ENCODE measurements around the gene AIG1. TPM values are rescaled to one million over a fixed set of nuclear protein-coding genes. Genes with fewer than 3 reads are reported as not detected.
"Not testable (repeated sequence)": the region's sequence is repeated elsewhere in the genome, so short reads cannot be mapped to it uniquely, and the experiment has no call there.

AIG1 gene
- total RNA-seq, 3 donors from 2014 or later (not counting 1 experiment from before 2014, with no cell fraction given), result 5.6 to 8.9 (median 6.2) TPM

DNA sequence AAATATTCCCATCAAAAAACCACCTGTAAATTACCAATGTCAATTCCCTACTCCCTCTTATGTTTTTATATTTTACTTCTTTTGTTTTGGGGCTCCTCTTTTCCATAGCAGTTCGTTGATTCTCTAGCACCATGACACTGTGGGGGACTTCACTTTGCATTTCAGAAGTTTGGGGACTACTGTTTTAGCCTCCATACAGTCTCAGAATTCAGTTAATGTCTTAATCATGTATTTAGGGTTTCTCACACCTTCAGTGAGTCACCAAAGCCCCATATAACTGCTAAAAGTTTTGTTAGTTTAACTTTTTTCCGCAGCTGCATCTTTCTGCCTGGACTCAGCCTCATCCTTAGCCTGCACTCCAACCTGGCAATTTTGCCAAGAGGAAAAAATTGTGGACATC is 20.7 kb upstream of the AIG1 start:
- no peaks in the 10 kb centered on the region for H3K36me3 ChIP-seq (ENCODE audit: control insufficient read depth, insufficient read depth, low read length)
- 90% methylated on average over 2 of the region's 2 CpGs for WGBS (ENCODE audit: insufficient coverage)
- no peak for DNase-seq
- Mint-ChIP-seq H3K9me3 (peaks cover 0 to 2% of the 10 kb centered on the region in 2 donors), H3K4me1 (no peaks in the 10 kb centered on the region), H3K27ac (no peak overlapping the region), H3K27me3 (ENCODE audit: low read depth in 2 of 2) (peaks cover 35 to 69% of the 10 kb centered on the region in 2 donors), H3K4me3 (no peak overlapping the region), H3K36me3 (no peaks in the 10 kb centered on the region)
- H3K27me3 ChIP-seq (ENCODE audit: control insufficient read depth, insufficient read depth, low read length), result peaks cover 5% of the 10 kb centered on the region
- no peak for ATAC-seq
- intact Hi-C loops (cut with micrococcal nuclease), result no loop called here
- H3K4me3 ChIP-seq (ENCODE audit: low read length), result no peak overlapping the region
- H3K4me1 ChIP-seq (ENCODE audit: control insufficient read depth, insufficient read depth, low read length), result no peaks in the 10 kb centered on the region
- no peak overlapping the region for H3K27ac ChIP-seq (ENCODE audit: low read length)
- TF ChIP-seq, protein P1, sequence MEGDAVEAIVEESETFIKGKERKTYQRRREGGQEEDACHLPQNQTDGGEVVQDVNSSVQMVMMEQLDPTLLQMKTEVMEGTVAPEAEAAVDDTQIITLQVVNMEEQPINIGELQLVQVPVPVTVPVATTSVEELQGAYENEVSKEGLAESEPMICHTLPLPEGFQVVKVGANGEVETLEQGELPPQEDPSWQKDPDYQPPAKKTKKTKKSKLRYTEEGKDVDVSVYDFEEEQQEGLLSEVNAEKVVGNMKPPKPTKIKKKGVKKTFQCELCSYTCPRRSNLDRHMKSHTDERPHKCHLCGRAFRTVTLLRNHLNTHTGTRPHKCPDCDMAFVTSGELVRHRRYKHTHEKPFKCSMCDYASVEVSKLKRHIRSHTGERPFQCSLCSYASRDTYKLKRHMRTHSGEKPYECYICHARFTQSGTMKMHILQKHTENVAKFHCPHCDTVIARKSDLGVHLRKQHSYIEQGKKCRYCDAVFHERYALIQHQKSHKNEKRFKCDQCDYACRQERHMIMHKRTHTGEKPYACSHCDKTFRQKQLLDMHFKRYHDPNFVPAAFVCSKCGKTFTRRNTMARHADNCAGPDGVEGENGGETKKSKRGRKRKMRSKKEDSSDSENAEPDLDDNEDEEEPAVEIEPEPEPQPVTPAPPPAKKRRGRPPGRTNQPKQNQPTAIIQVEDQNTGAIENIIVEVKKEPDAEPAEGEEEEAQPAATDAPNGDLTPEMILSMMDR (IDR thresholded peaks at IDR 0.05), result no peak
- no peaks in the 10 kb centered on the region for H3K9me3 ChIP-seq (ENCODE audit: control insufficient read depth, insufficient read depth, low read length)

DNA sequence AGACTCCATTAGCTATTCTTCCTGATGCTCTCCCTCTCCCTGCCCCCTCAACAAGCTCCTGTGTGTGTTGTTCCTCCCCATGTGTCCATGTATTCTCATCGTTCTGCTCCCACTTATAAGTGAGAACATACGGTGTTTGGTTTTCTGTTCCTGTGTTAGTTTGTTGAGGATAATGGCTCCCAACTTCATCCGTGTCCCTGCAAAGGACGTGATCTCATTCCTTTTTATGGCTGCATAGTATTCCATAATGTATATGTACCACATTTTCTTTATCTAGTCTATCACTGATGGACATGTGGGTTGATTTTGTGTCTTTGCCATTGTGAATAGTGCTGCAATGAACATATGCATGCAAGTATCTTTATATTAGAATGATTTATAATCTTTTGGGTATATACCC is 16.3 kb upstream of the AIG1 start:
- H3K4me1 Mint-ChIP-seq; intact Hi-C loops (cut with micrococcal nuclease); H3K27me3 ChIP-seq (ENCODE audit: control insufficient read depth, insufficient read depth, low read length); H3K36me3 ChIP-seq (ENCODE audit: control insufficient read depth, insufficient read depth, low read length); H3K27ac Mint-ChIP-seq; H3K4me3 Mint-ChIP-seq; H3K4me3 ChIP-seq (ENCODE audit: low read length); DNase-seq; H3K9me3 ChIP-seq (ENCODE audit: control insufficient read depth, insufficient read depth, low read length); H3K9me3 Mint-ChIP-seq; H3K4me1 ChIP-seq (ENCODE audit: control insufficient read depth, insufficient read depth, low read length); H3K27ac ChIP-seq (ENCODE audit: low read length); ATAC-seq; H3K36me3 Mint-ChIP-seq: not testable (repeated sequence)
- 92% methylated on average over 2 of the region's 4 CpGs for WGBS (ENCODE audit: insufficient coverage)
- H3K27me3 Mint-ChIP-seq (ENCODE audit: low read depth in 2 of 2), result peaks cover 34 to 77% of the 10 kb centered on the region in 2 donors

DNA sequence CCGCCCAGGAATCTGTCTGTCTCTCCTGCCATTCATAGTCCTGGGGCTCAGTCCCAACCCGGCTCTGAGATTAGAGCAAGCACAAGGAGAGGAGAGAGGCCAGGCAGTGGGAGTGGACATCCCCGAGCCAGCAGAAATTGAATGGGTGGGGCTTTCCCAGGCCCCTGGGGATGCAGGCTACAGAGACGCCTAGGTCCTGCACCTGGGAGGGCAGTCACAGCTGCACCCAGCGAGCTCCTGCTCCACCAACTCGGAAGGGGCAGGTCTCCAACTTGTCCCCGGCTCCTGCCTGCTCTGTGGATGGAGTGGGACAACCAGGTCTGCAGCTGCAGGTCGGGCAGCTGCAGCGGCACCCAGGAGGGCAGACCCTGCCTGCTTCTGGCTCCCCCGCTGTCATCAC is 11.1 kb upstream of the AIG1 start:
- peaks cover 0 to 2% of the 10 kb centered on the region in 2 donors for H3K9me3 Mint-ChIP-seq
- H3K4me3 Mint-ChIP-seq, result no peak overlapping the region
- Histone ChIP-seq H3K36me3 (ENCODE audit: control insufficient read depth, insufficient read depth, low read length) (no peaks in the 10 kb centered on the region), H3K4me3 (ENCODE audit: low read length) (no peak overlapping the region), H3K4me1 (ENCODE audit: control insufficient read depth, insufficient read depth, low read length) (no peaks in the 10 kb centered on the region), H3K27ac (ENCODE audit: low read length) (no peak overlapping the region), H3K27me3 (ENCODE audit: control insufficient read depth, insufficient read depth, low read length) (no peaks in the 10 kb centered on the region), H3K9me3 (ENCODE audit: control insufficient read depth, insufficient read depth, low read length) (no peaks in the 10 kb centered on the region)
- peaks cover 18 to 37% of the 10 kb centered on the region in 2 donors for H3K27me3 Mint-ChIP-seq (ENCODE audit: low read depth in 2 of 2)
- TF ChIP-seq, protein P1 (IDR thresholded peaks at IDR 0.05), result no peak
- ATAC-seq (no peak), DNase-seq (no peak)
- WGBS (ENCODE audit: insufficient coverage), result 84% methylated on average over 9 of the region's 10 CpGs
- H3K36me3 Mint-ChIP-seq, result no peaks in the 10 kb centered on the region
- peaks cover 0 to 6% of the 10 kb centered on the region in 2 donors for H3K4me1 Mint-ChIP-seq
- H3K27ac Mint-ChIP-seq, result no peak overlapping the region
- intact Hi-C loops (cut with micrococcal nuclease), result loop anchor here (10.0 kb wide), 1 partner anchor 105 kb away; the partner anchor contains the start of gene HIVEP2

DNA sequence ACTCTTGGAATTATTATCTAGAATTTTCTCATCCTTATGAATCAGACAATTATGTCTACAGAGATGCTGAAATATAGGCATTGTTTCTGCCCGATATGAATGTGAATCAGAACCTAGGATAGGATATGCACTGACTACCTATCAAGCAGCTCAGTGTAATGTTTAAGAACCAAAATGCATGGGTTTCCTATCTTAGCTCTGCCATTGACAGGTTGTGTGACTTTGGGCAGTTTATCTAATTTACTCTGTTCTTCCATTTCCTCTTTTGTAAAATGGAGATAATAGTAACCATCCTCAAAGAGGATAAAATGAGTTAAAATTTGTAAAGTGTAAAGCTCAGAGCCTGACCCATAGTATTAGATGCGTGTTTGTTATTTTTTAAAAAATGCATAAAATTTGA is 10.2 kb upstream of the AIG1 start:
- H3K9me3 Mint-ChIP-seq, result no peaks in the 10 kb centered on the region
- no peak overlapping the region for H3K27ac Mint-ChIP-seq
- peaks cover 0 to 6% of the 10 kb centered on the region in 2 donors for H3K4me1 Mint-ChIP-seq
- H3K27me3 ChIP-seq (ENCODE audit: control insufficient read depth, insufficient read depth, low read length), result no peaks in the 10 kb centered on the region
- DNase-seq (no peak), ATAC-seq (no peak)
- TF ChIP-seq, protein P1 (IDR thresholded peaks at IDR 0.05), result no peak
- no peaks in the 10 kb centered on the region for H3K36me3 Mint-ChIP-seq
- H3K36me3 ChIP-seq (ENCODE audit: control insufficient read depth, insufficient read depth, low read length), result no peaks in the 10 kb centered on the region
- H3K4me1 ChIP-seq (ENCODE audit: control insufficient read depth, insufficient read depth, low read length), result no peaks in the 10 kb centered on the region
- H3K4me3 ChIP-seq (ENCODE audit: low read length), result no peak overlapping the region
- 80% methylated on average over 1 of the region's 2 CpGs for WGBS (ENCODE audit: insufficient coverage)
- H3K27ac ChIP-seq (ENCODE audit: low read length), result no peak overlapping the region
- H3K27me3 Mint-ChIP-seq (ENCODE audit: low read depth in 2 of 2), result peaks cover 15 to 30% of the 10 kb centered on the region in 2 donors
- no peaks in the 10 kb centered on the region for H3K9me3 ChIP-seq (ENCODE audit: control insufficient read depth, insufficient read depth, low read length)
- intact Hi-C loops (cut with micrococcal nuclease), result loop anchor here (10.0 kb wide), 1 partner anchor 106 kb away; the partner anchor contains the start of gene HIVEP2
- no peak overlapping the region for H3K4me3 Mint-ChIP-seq
